GM23338 (cell line): ENCODE results near the gene SMAD3.
A peak's percentile ranks its signal among the peaks of the same experiment; 100 is the strongest.

Experiments
- CREB1 ChIP-seq: fragments of 250-450 bp; sonication (Bioruptor Pico); IDR thresholded peaks from 2 replicates; pipeline ENCODE4 v1.5.0; 2020; ENCODE audit warnings: low read depth, mild to moderate bottlenecking, moderate library complexity
- CTCF ChIP-seq, 2 experiments: fragments of 200-600 bp in 1 of 2; sonication (generic) in 1 of 2; conservative IDR thresholded peaks; 2 replicates each; pipeline versions ENCODE4 v1.5.1 to v1.6.1; 2016 to 2017; ENCODE audit warnings: antibody characterized with exemption in 2 of 2, low read depth in 2 of 2, mild to moderate bottlenecking in 2 of 2, moderate library complexity in 1 of 2
- ETS1 ChIP-seq: IDR thresholded peaks from 2 replicates; pipeline ENCODE4 v1.6.1; 2016; ENCODE audit warnings: antibody characterized with exemption
- EZH2 ChIP-seq: fragments of 200-600 bp; sonication (generic); IDR thresholded peaks from one replicate; pipeline ENCODE4 v1.8.0; 2017; ENCODE audit warnings: antibody characterized with exemption, mild to moderate bottlenecking, low read depth; ENCODE audit not compliant: unreplicated experiment
- EZH2phosphoT487 ChIP-seq: fragments of 200-600 bp; sonication (generic); IDR thresholded peaks from one replicate; pipeline ENCODE4 v1.8.1; 2018; ENCODE audit warnings: antibody characterized with exemption; ENCODE audit not compliant: unreplicated experiment
- JUNB ChIP-seq: IDR thresholded peaks from one replicate; pipeline ENCODE4 v1.6.1; 2016; ENCODE audit warnings: antibody characterized with exemption; ENCODE audit not compliant: unreplicated experiment
- NANOG ChIP-seq: IDR thresholded peaks from 2 replicates; pipeline ENCODE4 v1.6.1; 2016; ENCODE audit warnings: antibody characterized with exemption, borderline replicate concordance
- POLR2AphosphoS5 ChIP-seq: IDR thresholded peaks from 2 replicates; pipeline ENCODE4 v1.6.1; 2016; ENCODE audit warnings: antibody characterized with exemption, low read depth
- STAT1 ChIP-seq: IDR thresholded peaks from one replicate; pipeline ENCODE4 v1.6.1; 2016; ENCODE audit warnings: antibody characterized with exemption; ENCODE audit not compliant: unreplicated experiment
- ZNF114 ChIP-seq: fragments of 250-450 bp; sonication (Bioruptor Pico); IDR thresholded peaks from 2 replicates; pipeline ENCODE4 v1.5.0; 2020; ENCODE audit warnings: mild to moderate bottlenecking, moderate library complexity
- ZNF331 ChIP-seq: fragments of 250-450 bp; sonication (Bioruptor Pico); IDR thresholded peaks from 2 replicates; pipeline ENCODE4 v1.5.0; 2020; ENCODE audit warnings: low read depth, mild to moderate bottlenecking, moderate library complexity
- TF ChIP-seq, protein P1 (sequence below): IDR thresholded peaks from one replicate; pipeline ENCODE4 v1.6.1; 2018; ENCODE audit warnings: antibody characterized with exemption; ENCODE audit not compliant: unreplicated experiment
- TF ChIP-seq, protein P2 (sequence below): fragments of 250-450 bp; sonication (Bioruptor Pico); IDR thresholded peaks from 2 replicates; pipeline ENCODE4 v1.5.0; 2020; ENCODE audit warnings: mild to moderate bottlenecking, moderate library complexity

- TF ChIP-seq CTCF (conservative IDR thresholded peaks at IDR 0.05; ENCODE audit: low read depth in 2 of 2), result peak; percentile 48 to 53
- no peak for TF ChIP-seq EZH2
- no peak for TF ChIP-seq POLR2AphosphoS5
- TF ChIP-seq, protein P1, sequence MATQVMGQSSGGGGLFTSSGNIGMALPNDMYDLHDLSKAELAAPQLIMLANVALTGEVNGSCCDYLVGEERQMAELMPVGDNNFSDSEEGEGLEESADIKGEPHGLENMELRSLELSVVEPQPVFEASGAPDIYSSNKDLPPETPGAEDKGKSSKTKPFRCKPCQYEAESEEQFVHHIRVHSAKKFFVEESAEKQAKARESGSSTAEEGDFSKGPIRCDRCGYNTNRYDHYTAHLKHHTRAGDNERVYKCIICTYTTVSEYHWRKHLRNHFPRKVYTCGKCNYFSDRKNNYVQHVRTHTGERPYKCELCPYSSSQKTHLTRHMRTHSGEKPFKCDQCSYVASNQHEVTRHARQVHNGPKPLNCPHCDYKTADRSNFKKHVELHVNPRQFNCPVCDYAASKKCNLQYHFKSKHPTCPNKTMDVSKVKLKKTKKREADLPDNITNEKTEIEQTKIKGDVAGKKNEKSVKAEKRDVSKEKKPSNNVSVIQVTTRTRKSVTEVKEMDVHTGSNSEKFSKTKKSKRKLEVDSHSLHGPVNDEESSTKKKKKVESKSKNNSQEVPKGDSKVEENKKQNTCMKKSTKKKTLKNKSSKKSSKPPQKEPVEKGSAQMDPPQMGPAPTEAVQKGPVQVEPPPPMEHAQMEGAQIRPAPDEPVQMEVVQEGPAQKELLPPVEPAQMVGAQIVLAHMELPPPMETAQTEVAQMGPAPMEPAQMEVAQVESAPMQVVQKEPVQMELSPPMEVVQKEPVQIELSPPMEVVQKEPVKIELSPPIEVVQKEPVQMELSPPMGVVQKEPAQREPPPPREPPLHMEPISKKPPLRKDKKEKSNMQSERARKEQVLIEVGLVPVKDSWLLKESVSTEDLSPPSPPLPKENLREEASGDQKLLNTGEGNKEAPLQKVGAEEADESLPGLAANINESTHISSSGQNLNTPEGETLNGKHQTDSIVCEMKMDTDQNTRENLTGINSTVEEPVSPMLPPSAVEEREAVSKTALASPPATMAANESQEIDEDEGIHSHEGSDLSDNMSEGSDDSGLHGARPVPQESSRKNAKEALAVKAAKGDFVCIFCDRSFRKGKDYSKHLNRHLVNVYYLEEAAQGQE, result no peak
- no peak for TF ChIP-seq ZNF114 (CRISPR knock-in tag)
- no peak for TF ChIP-seq EZH2phosphoT487
- TF ChIP-seq ZNF331 (CRISPR knock-in tag), result no peak
- TF ChIP-seq STAT1, result no peak
- no peak for TF ChIP-seq CREB1 (CRISPR knock-in tag)
- no peak for TF ChIP-seq JUNB
- TF ChIP-seq, protein P2, sequence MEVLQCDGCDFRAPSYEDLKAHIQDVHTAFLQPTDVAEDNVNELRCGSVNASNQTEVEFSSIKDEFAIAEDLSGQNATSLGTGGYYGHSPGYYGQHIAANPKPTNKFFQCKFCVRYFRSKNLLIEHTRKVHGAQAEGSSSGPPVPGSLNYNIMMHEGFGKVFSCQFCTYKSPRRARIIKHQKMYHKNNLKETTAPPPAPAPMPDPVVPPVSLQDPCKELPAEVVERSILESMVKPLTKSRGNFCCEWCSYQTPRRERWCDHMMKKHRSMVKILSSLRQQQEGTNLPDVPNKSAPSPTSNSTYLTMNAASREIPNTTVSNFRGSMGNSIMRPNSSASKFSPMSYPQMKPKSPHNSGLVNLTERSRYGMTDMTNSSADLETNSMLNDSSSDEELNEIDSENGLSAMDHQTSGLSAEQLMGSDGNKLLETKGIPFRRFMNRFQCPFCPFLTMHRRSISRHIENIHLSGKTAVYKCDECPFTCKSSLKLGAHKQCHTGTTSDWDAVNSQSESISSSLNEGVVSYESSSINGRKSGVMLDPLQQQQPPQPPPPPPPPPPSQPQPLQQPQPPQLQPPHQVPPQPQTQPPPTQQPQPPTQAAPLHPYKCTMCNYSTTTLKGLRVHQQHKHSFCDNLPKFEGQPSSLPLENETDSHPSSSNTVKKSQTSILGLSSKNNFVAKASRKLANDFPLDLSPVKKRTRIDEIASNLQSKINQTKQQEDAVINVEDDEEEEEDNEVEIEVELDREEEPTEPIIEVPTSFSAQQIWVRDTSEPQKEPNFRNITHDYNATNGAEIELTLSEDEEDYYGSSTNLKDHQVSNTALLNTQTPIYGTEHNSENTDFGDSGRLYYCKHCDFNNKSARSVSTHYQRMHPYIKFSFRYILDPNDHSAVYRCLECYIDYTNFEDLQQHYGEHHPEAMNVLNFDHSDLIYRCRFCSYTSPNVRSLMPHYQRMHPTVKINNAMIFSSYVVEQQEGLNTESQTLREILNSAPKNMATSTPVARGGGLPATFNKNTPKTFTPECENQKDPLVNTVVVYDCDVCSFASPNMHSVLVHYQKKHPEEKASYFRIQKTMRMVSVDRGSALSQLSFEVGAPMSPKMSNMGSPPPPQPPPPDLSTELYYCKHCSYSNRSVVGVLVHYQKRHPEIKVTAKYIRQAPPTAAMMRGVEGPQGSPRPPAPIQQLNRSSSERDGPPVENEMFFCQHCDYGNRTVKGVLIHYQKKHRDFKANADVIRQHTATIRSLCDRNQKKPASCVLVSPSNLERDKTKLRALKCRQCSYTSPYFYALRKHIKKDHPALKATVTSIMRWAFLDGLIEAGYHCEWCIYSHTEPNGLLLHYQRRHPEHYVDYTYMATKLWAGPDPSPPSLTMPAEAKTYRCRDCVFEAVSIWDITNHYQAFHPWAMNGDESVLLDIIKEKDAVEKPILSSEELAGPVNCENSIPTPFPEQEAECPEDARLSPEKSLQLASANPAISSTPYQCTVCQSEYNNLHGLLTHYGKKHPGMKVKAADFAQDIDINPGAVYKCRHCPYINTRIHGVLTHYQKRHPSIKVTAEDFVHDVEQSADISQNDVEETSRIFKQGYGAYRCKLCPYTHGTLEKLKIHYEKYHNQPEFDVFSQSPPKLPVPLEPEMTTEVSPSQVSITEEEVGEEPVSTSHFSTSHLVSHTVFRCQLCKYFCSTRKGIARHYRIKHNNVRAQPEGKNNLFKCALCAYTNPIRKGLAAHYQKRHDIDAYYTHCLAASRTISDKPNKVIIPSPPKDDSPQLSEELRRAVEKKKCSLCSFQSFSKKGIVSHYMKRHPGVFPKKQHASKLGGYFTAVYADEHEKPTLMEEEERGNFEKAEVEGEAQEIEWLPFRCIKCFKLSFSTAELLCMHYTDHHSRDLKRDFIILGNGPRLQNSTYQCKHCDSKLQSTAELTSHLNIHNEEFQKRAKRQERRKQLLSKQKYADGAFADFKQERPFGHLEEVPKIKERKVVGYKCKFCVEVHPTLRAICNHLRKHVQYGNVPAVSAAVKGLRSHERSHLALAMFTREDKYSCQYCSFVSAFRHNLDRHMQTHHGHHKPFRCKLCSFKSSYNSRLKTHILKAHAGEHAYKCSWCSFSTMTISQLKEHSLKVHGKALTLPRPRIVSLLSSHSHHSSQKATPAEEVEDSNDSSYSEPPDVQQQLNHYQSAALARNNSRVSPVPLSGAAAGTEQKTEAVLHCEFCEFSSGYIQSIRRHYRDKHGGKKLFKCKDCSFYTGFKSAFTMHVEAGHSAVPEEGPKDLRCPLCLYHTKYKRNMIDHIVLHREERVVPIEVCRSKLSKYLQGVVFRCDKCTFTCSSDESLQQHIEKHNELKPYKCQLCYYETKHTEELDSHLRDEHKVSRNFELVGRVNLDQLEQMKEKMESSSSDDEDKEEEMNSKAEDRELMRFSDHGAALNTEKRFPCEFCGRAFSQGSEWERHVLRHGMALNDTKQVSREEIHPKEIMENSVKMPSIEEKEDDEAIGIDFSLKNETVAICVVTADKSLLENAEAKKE, result no peak
- TF ChIP-seq NANOG, result no peak
- no peak for TF ChIP-seq ETS1
These were observed 115.3 kb downstream of the SMAD3 start for GRCh38 chr15:67180514-67181191.
